IPS DF 4.7 (cell line): ENCODE results near the gene ODAD3.
"Not testable (repeated sequence)": the region's sequence is repeated elsewhere in the genome, so short reads cannot be mapped to it uniquely, and the experiment has no call there.

Source experiments
- DNase-seq: peaks from one replicate; pipeline ENCODE4 v3.0.0-alpha.2; 2013; ENCODE audit warnings: low spot score; ENCODE audit errors: extremely low read depth

The ODAD3 gene

GRCh38 chr19:11460207-11460606, 25.3 kb upstream of the ODAD3 start:
- no peak for DNase-seq

DNA sequence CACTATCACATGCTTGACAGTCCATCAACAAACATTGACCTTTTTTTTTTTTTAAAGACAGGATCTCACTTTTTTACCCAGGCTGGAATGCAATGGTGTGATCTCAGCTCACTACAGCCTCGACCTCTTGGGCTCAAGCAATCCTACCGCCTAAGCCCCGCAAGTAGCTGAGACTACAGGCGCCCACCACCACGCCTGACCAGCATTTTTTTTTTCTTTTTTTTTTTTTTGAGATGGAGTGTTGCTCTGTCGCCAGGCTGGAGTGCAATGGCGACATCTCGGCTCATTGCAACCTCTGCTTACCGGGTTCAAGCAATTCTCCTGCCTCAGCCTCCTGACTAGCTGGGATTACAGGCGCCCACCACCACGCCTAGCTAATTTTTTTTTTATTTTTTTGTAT, 24.0 kb upstream of the ODAD3 start:
- not testable (repeated sequence) for DNase-seq

DNA sequence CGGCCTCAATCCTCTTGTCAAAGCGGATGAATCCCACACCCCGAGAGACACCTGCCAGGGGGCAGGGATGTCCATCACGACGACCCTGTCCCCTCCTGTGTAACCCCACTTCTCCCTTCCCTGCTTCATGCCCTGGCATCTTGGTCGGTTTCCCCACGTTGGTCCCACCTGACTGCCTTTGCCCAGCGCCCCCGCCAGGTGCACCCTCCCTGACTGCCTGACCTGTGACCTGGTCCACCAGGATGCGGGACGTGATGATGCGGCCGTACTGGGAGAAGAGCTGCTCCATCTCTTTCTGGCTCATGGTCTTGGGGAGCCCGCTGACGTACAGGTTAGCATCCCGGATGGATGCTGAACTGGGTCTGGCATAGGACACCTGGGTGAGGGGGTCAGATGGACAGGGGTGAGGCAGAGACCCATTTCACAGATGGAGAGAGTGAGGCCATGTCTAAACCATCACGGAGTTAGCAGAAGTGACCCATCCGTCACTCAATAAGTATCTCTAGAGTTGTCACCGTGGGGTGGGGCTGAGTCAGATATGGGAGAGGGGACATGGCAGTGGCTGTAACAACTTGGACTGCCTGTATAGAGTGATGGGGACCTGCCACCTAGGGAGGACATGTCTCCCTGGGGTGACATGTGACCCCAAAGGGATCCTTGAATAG, 23.4 kb upstream of the ODAD3 start:
- DNase-seq: no peak

DNA sequence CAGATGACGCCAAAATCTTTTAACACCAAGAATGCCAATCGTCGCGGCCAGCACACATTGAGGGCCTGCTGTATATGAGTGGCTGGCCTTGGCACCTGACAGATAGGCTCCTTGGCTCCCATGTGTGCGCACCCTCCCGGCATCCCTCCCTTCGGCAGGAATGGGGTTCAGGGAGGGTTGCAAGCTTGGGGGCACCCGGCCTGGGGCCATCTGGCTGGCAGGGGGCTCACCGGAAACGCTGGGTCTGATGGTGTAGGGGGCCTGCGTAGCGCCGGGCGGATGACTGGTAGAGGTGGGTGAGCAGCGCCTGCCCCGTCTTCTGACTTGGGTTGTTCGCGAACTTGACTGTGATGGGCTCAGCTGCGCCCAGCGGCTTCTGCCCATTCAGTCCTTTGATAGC, 22.9 kb upstream of the ODAD3 start:
- no peak for DNase-seq

GRCh38 chr19:11457115-11457514, 22.2 kb upstream of the ODAD3 start:
- DNase-seq: no peak

- DNase-seq: no peak
These were observed 21.7 kb upstream of the ODAD3 start for GRCh38 chr19:11456659-11457058.

GRCh38 chr19:11455233-11455554, 20.3 kb upstream of the ODAD3 start:
- not testable (repeated sequence) for DNase-seq

- no peak for DNase-seq
These were observed 18.8 kb upstream of the ODAD3 start for GRCh38 chr19:11453468-11454341.

GRCh38 chr19:11452620-11453310, 17.8 kb upstream of the ODAD3 start:
- no peak for DNase-seq

DNA sequence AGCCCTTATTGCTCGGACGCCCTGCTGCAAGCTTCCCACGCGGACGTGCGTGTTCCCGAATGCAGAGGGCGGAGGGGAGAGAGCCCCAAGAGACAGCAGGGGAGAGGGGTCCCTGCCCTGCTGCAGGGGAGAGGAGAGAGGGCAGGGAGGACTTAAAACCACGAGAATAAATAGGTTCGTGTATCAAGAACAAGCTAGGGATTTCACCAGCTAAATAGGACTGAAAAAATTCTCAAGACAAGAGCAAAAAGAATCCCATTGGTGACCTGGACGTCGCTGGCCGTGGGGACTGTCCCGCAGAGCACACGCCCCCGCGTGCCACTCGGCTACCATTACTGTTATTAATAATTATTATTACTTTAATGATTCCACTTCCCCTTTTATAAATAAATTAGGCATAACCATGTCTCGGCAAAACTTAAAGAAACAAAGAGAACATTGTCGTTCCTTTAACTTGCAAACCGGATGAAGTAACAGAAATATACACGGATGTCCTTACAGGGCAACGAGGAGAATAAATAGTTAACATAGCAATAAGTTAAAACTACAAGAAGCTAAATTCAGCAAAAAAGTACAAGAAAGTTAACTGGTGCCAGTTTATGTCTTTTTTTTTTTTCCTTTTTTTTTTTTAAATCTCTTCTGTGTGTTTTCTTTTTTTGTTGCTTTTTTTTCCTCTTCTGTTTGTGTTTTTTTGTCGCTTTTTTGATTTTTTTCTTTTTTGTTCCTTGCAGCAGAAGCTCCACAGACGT, 17.1 kb upstream of the ODAD3 start:
- no peak for DNase-seq

GRCh38 chr19:11451327-11451870, 16.5 kb upstream of the ODAD3 start:
- no peak for DNase-seq

DNA sequence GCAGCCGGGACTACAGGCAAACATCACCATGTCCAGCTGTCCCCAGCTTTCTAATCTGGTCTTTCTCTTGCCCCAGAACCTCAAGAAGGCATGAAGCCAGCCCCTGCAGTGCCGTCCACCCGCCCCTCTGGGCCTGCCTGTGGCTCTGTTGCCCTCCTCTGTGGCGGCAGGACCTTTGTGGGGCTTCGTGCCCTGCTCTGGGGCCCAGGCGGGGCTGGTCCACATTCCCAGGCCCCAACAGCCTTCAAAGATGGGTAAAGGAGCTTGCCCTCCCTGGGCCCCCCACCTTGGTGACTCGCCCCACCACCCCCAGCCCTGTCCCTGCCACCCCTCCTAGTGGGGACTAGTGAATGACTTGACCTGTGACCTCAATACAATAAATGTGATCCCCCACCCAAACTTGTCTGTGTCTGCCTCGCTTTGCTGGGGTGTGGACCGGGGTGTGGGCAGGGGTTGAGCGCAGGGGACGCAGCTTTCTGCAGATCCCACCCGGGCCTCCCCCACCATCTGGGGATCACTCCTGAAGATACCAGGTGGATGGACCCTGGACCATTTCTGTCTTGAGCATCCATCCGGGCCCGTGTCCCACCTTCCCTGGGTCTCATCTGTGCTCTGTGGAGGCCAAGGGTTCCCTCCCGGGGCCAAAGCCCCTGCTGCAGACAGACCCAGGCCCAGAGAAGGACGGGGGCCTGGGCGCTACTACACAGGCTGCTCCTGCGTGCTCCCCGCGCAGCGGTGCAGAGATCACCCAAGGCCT, 15.8 kb upstream of the ODAD3 start:
- no peak for DNase-seq

DNA sequence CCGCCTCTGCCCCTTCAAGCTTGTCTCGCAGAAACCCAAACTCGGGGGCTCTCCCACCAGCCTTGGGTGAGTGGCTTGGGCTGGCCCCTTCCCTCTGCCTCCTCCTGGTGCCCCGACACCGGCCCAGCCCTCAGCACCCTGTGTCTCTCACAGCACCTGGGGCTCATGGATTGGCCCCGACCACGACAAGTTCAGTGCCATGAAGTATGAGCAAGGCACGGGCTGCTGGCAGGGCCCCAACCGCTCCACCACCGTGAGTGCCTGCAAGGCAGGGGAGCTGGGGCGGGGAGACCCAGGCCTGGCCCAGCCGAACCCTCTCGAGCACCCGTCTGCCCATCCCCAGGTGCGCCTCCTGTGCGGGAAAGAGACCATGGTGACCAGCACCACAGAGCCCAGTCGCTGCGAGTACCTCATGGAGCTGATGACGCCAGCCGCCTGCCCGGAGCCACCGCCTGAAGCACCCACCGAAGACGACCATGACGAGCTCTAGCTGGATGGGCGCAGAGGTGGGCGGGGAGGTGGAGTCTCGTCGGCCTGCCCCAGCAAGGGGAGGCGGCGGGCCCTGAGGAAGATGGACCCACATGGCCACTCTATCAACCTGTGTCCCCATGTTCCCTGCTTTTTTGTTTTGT, 14.1 kb upstream of the ODAD3 start:
- DNase-seq: no peak

- no peak for DNase-seq
These were observed 13.5 kb upstream of the ODAD3 start for GRCh38 chr19:11448410-11448809.

DNA sequence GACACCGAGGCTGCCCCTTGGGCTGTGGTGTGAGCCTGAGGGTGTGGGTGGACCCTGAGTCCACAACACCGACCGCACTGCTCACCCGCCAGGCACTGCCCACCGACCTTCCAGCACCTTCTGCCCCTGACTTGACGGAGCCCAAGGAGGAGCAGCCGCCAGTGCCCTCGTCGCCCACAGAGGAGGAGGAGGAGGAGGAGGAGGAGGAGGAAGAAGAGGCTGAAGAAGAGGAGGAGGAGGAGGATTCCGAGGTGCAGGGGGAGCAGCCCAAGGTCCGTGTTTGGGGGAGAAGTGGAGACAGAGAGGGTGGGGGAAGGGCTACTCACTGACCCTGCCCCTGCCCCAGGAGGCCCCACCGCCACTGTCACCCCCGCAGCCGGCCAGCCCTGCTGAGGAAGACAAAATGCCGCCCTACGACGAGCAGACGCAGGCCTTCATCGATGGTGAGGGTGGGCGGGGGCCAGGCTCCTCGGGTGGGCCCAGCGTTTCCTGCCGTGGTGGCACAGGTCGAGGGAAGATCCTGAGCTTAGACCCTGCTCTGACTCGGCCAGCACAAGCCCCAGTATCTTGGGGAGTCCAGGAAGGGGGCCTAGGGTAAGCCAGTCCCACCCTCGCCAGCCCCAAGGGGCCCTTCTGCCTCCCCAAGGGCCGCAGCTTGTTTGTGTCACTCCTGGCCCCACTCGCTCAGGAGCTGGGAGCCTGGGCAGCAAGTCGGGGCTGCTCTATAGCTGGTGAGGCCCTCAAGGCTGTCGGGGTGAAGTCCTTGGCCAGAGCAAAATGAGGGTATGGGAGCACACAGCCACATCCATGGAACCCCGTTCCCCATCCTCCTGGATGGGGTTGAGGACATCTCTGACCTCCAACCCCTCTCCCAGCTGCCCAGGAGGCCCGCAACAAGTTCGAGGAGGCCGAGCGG, 12.7 kb upstream of the ODAD3 start:
- DNase-seq: no peak

DNA sequence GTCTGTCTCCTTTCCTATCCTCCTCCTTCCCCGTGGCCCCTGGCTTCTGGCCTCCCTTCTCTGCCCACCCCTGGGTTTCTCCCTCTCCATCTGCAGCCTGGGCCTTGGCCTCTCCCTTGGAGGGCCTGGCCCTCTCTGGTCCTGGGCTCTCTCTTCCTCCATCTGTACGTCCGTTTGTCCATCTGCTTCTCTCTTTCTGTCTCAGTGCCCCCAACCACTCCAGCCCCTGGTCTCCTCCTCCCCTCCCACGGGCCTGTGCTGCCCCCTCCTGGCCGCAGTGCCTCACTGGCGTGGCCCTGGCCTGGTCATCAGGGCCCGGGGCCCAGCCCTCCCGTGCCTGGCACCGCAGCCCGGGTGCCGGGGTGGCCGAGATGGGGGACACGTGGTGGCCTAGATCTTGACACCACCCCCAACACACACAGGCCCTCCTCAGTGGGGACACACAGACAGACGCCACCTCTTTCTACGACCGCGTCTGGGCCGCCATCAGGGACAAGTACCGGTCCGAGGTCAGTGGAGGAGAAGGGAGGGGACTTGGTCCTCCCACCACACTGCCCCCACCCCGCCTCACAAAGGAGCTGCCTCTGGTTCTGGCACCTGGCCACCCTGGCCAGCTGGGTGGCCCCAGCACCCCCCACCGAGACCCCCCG, 11.9 kb upstream of the ODAD3 start:
- DNase-seq: no peak

GRCh38 chr19:11446271-11446651, 11.3 kb upstream of the ODAD3 start:
- DNase-seq: no peak

GRCh38 chr19:11445141-11445540, 10.2 kb upstream of the ODAD3 start:
- DNase-seq: no peak

DNA sequence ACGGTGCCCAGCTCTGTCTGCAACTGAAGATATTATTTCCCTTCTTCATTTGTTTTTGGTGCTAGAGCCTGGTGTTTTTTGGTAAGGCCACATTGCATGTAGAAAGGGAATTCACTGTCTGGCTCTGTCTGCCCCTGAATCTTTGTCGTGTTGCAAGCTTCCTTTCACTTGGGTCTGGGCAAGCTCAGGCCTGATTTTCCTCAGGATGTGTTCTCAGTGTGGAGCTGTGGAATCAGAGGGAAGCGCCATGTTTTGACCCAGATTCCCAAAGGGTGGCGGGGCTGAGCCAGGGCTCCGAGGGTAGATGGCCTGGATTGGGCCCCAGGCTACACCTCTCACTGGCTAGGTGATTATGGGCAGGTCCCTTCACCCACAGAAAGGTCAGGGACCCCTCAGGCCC, 9.1 kb upstream of the ODAD3 start:
- no peak for DNase-seq
